ENCODE measurements around the gene GNG7.
"Not testable (repeated sequence)": the region's sequence is repeated elsewhere in the genome, so short reads cannot be mapped to it uniquely, and the experiment has no call there.

GRCh38 chr19:2605889-2606288, 96.6 kb downstream of the GNG7 start:
- TF ChIP-seq, protein P1, sequence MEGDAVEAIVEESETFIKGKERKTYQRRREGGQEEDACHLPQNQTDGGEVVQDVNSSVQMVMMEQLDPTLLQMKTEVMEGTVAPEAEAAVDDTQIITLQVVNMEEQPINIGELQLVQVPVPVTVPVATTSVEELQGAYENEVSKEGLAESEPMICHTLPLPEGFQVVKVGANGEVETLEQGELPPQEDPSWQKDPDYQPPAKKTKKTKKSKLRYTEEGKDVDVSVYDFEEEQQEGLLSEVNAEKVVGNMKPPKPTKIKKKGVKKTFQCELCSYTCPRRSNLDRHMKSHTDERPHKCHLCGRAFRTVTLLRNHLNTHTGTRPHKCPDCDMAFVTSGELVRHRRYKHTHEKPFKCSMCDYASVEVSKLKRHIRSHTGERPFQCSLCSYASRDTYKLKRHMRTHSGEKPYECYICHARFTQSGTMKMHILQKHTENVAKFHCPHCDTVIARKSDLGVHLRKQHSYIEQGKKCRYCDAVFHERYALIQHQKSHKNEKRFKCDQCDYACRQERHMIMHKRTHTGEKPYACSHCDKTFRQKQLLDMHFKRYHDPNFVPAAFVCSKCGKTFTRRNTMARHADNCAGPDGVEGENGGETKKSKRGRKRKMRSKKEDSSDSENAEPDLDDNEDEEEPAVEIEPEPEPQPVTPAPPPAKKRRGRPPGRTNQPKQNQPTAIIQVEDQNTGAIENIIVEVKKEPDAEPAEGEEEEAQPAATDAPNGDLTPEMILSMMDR (IDR thresholded peaks at IDR 0.05) = not testable (repeated sequence)
- not testable (repeated sequence) for TF ChIP-seq ZNF232 (CRISPR knock-in tag; IDR thresholded peaks at IDR 0.05); NR2C2 (CRISPR knock-in tag; IDR thresholded peaks at IDR 0.05); FOXP4 (CRISPR knock-in tag; IDR thresholded peaks at IDR 0.05); ZNF423 (CRISPR knock-in tag; IDR thresholded peaks at IDR 0.05); ZNF263 (CRISPR knock-in tag; IDR thresholded peaks at IDR 0.05; ENCODE audit: low read depth); SP1 (CRISPR knock-in tag; conservative IDR thresholded peaks at IDR 0.05); NR1H2 (CRISPR knock-in tag; IDR thresholded peaks at IDR 0.05)
- TF ChIP-seq, protein P2, sequence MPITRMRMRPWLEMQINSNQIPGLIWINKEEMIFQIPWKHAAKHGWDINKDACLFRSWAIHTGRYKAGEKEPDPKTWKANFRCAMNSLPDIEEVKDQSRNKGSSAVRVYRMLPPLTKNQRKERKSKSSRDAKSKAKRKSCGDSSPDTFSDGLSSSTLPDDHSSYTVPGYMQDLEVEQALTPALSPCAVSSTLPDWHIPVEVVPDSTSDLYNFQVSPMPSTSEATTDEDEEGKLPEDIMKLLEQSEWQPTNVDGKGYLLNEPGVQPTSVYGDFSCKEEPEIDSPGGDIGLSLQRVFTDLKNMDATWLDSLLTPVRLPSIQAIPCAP (CRISPR knock-in tag; IDR thresholded peaks at IDR 0.05) = not testable (repeated sequence)

Data from WTC11 (cell line).